ENCODE data around the gene UGT3A2.

Gene UGT3A2, protein sequence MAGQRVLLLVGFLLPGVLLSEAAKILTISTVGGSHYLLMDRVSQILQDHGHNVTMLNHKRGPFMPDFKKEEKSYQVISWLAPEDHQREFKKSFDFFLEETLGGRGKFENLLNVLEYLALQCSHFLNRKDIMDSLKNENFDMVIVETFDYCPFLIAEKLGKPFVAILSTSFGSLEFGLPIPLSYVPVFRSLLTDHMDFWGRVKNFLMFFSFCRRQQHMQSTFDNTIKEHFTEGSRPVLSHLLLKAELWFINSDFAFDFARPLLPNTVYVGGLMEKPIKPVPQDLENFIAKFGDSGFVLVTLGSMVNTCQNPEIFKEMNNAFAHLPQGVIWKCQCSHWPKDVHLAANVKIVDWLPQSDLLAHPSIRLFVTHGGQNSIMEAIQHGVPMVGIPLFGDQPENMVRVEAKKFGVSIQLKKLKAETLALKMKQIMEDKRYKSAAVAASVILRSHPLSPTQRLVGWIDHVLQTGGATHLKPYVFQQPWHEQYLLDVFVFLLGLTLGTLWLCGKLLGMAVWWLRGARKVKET

DNA sequence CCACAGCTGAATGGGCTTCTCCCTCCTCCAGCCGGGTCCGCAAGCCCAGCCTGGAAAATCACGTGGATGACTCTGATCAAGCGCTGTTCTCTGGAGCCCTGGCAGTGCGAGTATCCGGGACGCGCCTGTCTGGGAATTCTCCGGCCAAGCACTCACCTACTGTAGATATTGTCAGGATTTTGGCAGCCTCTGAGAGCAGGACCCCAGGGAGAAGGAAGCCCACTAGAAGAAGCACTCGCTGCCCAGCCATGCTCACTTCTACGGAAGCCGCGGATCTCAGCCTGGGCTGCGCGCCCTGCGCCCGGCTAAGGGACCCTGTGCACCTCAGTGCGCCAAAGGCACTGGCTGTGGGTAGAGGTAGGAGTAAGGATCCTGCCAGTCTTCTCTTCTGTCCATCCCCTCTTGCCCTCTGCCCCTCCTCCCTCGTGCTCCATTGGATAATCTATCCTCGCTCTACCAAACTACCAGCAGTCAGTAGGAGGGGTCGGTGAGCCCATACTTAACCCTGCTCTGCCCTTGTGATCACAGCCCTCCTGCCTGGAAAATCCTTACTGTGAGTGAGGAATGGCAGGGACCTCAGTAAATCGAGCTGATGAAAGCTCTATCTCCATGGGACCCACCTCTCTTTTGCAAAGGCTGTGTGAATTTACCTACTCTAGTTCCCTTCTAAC is at the start of gene UGT3A2:
Gene UGT3A2 (minus strand): TSS at position 343 of the 671 bp plus-strand sequence. CDS start 93 bp downstream, at position 250.
- no peak for DNase-seq (ENCODE audit: low read depth)

DNA sequence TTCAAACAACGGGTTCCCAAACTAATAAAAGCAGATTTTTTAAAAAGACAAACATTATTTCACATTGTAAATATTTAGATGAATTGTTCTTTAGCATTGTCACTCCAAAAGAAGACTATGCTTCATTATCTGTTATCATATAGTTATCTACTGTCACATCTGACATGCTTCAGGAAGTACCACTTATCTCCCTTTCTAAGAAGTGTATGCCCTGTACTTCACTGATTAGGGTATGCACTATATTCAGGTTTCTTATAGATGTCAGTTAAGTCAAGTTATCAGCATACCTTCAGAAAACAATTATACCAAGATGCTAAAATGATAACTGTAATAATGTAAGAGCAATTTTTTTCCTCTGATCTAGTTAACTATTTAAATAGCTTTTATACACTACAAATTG is 44.6 kb upstream of the UGT3A2 start:
- no peak for DNase-seq (ENCODE audit: low read depth)

DNA sequence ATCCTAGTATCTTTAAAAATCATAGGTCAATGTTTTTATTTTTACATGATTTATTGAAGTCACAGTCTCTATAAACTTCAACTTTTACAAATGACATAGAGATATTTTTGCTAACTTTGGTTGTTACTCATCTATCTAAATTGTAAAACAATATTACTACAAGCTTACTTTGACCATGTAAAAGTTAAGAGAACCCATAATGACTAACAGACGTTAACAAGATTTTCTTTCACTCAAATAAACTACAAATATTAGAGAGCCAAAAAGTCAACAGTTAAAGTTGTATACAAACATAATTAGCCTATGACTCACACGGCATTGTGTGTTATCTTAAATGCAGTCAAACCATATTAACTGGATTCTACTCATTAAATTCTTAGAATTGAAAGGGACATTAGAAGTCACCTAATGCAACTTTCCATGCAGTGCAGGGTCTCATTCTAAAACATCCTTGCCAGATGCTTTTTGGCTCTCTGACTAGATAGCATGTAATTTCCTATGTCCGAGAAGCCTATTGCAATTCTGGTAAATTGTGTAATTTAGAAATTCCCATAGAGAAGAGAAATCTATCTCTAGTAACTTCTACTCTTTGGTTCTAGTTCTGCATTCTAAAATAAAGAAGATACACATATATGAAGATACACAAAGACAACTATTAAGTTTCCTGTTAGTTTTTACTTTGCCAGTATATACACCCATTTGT is 42.2 kb upstream of the UGT3A2 start:
- no peak for DNase-seq (ENCODE audit: low read depth)

DNA sequence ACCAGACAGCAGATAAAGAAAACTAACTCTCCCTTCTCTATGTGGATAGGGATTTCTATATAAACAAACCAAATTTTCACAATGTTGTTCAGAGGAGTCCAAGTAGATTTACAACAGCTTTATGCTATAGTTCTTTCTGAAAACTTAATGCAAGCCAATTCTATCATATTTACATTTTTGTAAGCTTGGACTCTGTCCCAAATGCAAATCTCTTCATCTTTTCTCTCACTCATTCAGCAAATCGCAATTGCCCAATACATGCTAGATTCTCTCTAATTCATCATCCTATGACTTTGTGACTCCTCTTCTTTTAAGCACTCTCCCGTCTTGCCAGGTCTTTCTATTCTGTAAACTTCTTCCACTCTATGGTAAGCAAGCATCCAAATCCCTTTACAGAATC is 39.1 kb upstream of the UGT3A2 start:
- DNase-seq (ENCODE audit: low read depth): no peak

DNA sequence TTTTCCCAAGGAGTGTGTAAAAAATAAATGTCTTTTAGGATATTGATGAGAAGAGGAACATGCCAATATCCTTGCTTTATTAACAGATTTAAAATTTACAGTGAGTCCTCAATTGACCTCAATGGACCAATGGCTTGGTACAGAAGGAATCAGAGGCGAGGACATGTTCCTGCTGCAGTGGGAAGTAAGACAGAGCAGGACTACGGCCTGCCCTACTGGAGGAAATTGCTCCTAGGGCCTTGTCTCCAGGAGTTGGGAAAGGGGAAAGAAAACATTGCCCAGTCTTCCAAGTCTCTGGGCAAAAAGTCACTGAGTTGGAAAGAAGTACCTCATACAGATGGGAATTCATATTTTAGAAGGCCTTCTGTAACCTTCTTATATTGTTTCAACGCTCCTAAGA is 33.1 kb upstream of the UGT3A2 start:
- no peak for DNase-seq (ENCODE audit: low read depth)

DNA sequence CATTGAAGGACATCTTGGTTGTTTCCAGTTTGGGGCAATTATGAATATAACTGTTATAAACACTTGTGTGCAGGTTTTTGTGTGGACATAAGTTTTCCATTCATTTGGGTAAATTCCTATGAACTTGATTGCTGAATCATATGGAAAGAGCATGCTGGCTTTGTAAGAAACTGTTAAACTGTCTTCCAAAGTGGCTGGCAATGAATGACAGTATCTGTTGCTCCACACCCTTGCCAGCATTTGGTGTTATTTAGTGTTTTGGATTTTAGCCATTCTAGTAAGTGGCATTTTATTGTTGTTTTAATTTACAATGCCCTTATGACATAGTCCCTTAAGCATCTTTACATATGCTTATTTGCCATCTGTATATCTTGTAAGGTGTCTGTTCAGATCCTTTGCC is 29.8 kb upstream of the UGT3A2 start:
- DNase-seq (ENCODE audit: low read depth): no peak

DNA sequence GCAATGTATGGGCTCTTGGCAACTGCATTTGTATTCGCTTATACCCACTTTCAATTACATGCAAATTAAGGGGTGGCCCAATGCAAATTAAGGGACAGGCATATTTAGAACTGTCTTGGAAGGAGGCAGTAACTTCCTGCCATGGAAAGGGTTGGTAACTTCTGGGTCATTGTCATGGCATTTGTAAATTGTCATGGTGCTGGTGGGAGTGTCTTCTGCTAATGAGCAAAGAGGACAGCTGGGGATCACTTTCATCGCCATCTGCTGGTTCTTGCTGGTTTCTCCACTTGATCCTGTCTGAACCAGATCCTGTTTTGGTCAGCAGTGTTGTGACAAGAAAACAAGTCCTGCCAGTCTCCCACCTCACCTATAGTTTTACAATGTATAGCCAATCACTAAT is 23.3 kb upstream of the UGT3A2 start:
- no peak for DNase-seq (ENCODE audit: low read depth)

DNA sequence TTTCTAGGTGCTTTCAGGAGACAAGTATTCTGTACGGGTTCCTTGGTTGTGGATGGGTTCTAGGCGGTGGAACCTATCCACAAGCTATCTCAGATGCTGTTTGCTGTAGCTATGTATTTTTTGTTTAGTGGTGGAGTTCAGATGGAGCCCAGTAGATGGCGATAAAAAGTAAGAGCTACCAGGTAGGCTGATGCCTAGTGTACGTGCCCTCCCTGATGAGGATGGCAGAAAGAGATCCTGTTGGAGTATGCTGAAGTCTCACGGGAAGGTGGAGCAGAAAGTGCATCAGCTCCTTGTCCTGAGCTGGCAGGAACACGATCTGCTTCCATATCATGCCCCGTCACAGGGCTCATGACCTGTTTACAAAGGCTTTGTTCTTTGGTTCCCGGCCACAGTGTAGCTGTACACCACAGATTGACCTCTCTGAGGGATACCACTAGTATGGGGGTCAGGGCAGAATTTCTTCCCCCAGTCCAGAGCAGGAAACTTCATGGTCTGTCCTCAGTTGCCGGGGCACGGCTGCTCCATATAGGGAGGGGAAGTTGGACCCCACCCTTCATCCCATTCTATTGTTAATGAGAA is 12.6 kb upstream of the UGT3A2 start:
- peak; percentile 27 for DNase-seq (ENCODE audit: low read depth)

DNA sequence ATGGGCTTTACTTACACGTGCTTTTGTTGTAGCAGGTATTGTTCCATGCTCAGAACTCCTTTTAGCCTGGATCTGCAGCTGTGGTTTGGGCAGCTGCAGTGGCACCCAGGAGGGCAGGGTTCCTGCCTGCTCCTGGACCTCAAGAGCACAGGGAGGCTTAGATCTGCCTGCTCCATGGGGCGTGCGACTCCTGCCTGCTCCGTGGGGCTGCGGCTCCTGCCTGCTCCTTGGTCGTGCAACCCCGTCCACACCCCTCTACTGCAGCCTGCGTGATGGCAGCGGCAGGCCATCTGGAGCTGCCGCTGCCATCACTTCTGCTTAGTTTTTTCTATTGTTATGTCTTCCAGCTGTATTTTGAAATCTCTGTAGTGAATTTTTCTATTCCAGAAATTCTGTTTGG is 11.7 kb upstream of the UGT3A2 start:
- DNase-seq (ENCODE audit: low read depth): no peak

DNA sequence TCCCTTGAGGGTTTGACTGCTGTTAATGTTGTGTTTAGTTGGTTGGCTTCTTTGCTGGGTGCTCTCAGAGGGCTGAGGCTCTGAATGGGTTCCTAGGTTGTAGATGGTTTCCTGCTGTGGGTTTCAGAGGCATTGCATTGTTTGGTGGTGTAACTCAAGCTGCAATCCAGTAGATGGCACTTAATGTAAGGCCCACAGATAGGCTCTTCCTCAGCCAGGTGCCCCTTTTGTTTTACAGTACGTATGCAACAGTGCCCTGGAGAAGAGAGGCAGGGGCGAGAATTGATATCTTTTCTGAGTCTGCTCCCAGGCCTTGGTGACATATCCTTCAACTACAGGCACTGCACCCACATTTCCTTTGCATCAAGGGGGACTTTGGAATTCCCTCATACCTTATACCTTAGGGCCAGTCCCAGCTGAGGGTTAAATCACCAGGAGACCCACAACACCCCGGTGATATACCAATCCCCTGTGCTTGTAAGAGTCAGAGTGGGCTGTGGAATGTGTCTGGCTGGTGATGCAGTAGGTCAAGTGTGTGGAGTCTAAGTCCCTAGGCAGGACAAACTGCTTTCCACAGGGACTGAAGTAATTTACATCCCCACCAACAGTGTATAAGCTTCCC is 7.0 kb upstream of the UGT3A2 start:
- no peak for DNase-seq (ENCODE audit: low read depth)

DNA sequence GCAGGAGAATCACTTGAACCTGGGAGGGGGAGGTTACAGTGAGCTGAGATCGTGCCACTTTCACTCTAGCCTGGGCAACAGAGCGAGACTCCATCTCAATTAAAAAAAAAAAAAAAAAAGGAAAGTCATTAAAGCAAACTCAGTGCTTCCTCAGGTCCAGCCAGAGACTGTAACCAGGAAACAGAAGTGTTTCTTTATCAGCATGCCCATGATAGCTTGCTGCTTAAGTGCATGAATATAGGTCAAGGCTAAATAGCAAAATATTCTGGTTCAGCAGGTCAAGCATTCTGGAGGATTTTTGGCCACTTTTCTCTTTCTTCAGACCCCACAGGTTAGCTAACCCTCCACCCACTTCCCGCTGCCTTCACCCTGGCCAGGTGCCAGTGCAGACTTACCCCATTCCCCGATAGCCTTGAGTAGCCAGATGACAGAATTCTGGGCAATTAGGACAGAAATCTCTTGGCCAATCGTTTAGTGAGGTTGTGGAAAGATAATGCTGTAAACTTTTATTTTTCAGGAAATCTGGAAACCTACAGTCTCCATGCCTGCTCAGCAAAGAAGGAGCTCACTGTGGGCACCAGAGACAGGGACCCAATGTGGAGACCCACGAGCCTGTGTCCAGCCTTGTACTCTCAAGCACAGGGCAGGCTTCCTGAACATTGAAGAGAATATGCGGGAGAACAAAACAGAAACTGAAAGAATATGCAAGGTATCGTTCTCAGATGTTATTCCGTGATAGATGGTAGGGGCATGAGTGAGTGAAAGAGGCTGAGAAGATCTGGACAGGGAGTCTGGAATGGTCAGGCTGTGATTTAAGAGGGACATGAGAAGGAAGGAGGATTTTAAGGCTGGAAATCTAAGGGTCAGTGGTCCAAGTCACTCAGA is 4.2 kb upstream of the UGT3A2 start:
- DNase-seq (ENCODE audit: low read depth): no peak

DNA sequence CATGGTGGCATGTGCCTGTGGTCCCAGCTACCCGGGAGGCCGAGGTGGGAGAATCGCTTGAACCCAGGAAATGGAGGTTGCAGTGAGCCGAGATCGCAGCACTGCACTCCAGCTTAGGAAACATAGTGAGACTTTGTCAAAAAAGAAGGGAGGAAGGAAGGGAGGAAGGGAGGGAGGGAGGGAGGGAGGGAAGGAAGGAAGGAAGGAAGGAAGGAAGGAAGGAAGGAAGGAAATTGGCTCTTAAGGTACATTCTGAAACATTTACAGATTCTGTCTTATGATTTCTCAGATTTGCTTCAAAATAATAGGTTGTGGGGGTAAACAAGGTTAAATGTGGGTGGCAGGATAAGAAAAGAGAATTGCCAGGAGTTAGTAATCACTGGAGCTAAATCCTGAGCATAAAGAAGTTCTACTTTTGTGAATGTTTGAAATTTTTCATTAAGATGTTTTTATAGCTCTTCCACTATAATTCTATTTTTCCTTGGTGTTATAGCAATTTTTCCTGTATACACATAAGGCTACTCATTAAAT is 2.1 kb upstream of the UGT3A2 start:
- DNase-seq (ENCODE audit: low read depth): no peak

DNA sequence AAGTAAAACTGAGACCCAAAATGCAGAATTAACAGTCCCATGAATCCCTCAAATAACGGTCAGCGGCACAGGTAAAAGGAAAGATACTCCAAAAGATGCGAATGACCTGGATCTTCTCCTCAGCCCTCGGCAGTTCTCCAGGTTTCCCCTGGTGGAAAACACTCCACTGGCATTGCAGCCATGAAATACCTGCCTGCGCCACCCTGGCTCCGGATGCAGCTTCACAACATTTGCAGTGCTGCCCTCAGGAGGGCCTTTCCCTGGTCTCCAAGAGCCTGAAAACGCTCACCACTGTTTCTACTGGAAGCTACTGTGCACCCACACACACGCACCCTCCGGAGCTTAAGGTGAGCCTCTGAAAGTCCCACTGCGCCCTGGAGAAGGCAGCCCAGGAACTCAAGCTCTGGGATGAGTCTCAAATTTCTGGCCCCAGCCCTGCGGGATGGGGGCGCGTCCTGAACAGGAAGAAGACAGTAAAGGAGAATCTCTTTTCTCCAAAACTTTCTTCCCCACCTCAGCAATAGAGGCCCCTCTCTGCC is 612 bp downstream of the UGT3A2 start:
- no peak for DNase-seq (ENCODE audit: low read depth)

DNA sequence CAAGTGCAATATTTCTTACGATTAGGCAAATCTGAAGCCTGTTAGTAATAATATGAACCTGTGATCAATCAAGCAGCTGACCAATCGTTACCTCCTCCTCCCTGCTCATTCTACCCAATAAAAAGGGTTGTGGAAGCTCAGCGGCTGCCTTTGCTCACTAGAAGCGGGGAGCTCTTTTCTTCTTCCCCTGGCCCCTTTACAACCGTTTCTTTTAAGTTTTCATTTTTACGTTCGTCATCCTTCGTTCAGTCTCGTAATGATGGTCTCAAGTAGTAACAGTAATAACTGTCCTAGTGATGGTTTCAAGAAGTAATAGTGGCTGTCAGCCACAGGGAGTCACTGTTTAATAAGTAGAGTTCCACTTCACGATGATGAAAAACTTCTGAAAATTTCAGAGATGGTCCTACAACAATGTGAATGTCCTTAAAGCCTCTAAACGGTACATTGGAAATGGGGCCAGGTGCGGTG is 6.2 kb downstream of the UGT3A2 start:
- no peak for DNase-seq (ENCODE audit: low read depth)

DNA sequence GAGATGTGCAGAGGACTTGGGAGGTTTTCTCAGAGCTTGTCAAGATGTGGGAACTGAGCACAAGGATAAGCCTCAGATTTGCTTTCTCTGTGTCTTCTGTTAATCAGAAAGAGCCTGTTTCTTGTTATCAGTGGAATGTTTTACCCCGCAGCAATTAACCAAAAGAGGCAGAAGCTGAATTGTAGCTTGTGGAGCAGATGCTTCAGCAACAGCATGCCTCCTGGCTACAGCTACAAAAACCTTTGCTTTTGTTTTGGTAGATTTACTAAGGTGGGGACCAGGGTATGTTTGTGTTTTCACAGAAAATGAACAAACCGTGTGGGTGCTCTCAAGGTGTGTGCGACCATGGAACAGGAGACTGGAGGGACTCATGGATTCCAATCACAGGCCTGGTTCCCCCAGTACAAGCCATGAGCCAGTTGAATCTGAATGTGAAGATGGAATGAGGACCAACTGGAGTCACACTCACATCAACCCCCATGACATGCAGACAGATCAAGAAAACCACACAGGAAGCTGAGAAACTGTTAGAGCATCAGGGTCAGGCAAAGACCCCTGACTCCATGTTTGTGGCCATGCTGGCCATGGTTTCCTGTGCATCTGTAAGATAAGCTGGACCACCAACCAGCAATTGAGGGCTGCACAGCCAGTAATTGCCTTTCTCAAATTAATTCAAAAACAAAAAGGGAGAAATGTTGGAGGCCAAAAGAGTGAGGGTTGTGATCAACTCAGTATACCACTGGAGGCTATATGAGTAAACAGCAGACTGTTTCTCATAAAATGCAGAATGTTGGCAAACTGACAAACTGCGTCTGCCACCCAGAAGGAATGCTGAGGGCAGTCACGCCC is 6.9 kb downstream of the UGT3A2 start:
- DNase-seq (ENCODE audit: low read depth): no peak

DNA sequence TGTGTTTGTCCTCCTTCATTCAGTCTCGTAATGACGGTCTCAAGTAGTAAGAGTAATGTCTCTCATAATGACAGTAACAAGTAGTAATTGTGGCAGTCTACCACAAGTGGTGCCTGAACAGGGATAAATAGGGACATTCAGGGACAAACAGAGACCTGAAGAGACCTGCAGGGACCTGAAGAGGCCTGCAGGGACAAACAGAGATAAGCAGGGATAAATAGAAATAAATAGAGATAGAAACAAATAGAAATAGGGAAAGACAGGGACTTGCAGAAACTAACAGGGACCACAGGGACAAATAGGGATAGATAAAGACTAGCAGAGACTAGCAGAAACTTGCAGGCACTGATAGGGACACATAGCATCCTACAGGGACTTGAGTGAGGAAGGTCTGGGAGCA is 7.9 kb downstream of the UGT3A2 start:
- DNase-seq (ENCODE audit: low read depth): no peak

DNA sequence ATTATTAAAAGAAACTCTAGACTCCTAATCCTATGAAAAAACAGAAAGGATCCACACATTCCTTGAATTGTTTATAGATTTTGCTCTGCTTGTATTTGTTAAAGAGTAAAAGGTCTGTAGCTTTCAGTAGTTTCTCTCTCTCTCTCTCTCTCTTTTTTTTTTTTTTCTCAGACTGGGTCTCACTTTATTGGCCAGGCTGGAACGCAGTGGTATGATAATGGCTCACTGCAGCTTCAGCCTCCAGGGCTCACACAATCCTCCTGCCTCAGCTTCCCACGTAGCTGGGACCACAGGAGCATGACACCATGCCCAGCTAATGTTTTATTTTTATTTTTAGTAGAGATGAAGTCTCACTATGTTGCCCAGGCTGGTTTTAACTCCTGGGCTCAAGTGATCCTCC is 9.3 kb downstream of the UGT3A2 start:
- DNase-seq (ENCODE audit: low read depth): no peak

DNA sequence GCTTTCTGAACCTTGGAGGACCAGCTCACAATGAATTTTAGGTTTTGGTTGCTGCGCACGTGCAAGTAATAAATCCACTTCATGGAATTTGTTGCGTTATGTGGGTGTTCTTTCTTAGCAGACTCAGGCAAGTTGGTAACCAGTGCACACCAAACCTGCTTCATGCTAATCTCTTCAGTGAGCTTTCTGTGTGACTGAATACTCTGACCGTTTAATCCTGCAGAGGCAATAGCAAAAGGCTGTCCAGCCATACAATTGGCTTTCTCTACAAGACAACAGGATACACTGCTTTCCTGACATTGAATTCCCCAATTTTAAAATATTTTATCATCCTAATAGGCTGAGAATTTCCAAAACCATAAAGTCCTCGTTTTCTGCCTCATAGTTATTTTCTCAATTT is 10.3 kb downstream of the UGT3A2 start:
- DNase-seq (ENCODE audit: low read depth): no peak

DNA sequence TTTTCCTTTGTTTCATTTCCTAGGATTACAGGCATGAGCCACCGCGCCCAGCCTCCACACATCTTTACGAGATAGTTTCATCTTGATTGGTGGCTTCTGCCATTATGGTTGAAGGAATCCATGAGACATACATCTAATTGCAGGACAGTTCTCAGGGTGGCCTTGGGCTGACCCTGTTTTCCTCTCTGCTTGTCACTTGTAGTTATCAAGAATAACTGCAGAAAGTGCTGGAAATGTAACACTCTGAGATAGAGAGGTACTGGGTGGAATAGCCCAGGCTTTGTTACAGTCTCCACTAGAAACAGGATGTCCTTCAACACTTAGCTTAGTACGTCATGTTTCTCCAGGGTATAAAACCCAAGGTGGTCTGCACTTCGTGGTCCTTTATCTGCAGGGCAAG is 10.7 kb downstream of the UGT3A2 start:
- no peak for DNase-seq (ENCODE audit: low read depth)

All from HS-27A (cell line).